ENCODE results near the gene NCAM1.

- TF ChIP-seq CTCF (conservative IDR thresholded peaks at IDR 0.05 in 1 of 2, IDR thresholded peaks at IDR 0.05 in 1 of 2; ENCODE audit: low read depth in 1 of 2, low read length in 2 of 2) (no peak), EZH2 (IDR thresholded peaks at IDR 0.05; ENCODE audit: low read length, missing control alignments) (no peak)
Measured at GRCh38 chr11:113198972-113199661, 237.9 kb downstream of the NCAM1 start.

Data from fibroblast of lung (primary cell).